HG03139 (cell line): ENCODE results near the gene ZNF749.

Source experiments
- ATAC-seq: cut with Tn5 transposase; IDR thresholded peaks from one replicate; pipeline ENCODE4 v1.9.1; 2021; ENCODE audit not compliant: unreplicated experiment

Gene ZNF749

DNA sequence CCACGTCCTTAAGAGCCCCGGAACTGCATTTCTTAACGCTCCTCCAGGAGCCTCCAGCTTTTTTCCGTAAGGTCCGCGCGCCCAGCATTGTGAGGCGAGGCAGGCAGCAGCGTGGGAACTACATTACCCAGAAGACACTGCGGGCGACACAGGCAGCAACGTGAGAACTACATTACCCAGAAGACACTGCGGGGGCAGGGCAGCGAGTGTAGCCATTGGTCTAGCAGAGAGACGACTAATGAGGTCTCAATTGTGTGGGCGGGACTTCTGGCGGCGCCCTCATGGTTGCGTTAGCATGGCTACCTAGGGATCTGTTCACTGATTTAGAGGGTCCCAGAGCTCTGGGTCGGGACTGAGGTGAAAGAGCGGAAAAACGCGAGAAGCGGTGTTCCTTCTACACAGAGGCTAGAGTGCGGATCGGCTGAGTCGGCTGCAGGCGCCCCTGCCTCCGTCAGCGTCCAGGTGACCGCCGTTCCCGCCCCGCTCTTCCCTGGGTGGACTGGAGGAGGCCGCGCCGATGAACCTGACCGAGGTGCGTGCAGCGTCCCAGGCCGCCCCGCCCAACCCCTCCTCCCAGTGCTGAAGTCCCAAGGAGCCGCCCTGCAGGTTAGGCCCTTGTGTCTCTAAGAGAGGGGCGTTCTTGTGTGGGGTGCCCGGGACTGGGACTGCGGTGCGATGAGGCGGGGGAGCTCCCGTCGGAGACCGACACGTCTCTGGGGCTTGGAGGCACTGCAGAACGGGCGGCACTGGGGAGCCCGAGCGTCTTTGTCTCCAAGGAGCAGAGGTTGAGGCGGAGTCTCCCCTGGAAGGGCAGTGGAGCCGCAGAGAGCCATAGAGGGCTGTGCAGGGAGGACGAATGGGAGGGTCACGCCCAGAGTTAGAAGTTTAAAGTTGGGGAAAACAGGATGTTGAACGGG is at the start of gene ZNF749:
TSS of gene ZNF749 (plus strand) at position 264 of the 917 bp plus-strand sequence. CDS start at position 518, 254 bp downstream.
- ATAC-seq = peak; percentile 93

GRCh38 chr19:57389194-57389729 is 45.9 kb upstream of the ZNF749 start:
- ATAC-seq = no peak

DNA sequence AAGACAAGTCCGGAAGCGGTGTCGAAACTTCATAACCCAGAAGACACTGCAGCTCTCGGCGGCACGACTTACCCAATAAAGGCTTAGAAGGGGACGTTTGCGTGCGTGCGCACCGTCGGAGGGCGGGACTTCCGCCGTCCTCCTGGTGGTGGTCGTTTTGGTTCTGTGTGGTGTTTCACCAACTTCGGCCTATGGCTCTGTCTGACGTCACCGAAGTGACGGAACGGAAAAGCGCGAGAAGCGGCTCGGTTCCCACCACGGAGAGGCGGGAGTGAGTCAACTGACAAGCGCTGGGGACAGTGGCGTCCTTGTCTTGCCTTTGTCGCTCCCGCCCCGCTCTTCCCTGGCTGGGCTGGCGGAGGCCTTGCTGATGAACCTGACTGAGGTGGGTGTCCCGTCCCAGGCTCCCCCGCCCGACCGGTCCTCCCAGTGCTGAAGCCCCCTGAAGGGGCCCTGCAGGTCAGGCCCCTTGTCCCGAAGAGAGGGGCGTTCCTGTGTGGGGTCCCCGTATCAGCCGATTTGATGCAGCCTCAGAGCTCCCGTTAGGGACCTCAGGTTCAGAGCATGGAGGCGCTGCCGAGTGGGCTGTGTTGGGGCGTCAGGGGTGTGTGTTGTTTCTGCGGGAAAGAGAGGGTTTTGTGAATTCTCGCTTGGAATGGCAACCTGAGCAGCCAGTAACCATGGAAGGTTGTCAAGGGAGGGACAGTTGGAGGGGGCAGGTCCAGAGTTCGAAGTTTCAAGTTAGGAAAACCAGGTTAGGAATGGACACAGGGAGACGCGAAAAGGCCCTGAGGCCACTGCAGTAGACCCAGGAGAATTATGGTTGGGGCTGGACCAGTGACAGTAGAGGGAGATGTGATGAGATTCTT is 45.2 kb upstream of the ZNF749 start, which contains the start of gene ZNF548:
TSS of gene ZNF548 (plus strand) at position 125 of the 869 bp plus-strand sequence. CDS start at position 371, 246 bp downstream.
- peak; percentile 96 for ATAC-seq

DNA sequence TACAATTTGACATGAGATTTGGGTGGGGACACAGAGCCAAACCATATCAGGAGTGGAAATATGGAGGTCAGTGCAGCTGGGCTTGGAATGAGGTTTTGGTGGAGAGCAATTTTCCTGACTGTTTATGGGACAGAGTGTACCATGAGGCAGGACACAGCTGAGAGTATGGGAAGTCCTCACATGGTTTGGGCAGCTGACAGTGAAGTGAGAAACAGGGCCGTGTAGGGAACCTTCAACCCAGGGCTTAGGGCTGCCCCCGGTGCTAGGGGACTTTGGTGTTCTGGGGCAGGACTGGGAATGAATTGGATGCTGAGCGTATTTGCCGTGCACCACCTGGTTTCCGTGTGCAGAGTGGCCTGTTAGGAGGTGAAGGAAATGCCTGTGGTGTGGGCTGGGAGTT is 39.4 kb upstream of the ZNF749 start:
- no peak for ATAC-seq

- no peak for ATAC-seq
These were observed 36.3 kb upstream of the ZNF749 start for GRCh38 chr19:57398868-57399267.

DNA sequence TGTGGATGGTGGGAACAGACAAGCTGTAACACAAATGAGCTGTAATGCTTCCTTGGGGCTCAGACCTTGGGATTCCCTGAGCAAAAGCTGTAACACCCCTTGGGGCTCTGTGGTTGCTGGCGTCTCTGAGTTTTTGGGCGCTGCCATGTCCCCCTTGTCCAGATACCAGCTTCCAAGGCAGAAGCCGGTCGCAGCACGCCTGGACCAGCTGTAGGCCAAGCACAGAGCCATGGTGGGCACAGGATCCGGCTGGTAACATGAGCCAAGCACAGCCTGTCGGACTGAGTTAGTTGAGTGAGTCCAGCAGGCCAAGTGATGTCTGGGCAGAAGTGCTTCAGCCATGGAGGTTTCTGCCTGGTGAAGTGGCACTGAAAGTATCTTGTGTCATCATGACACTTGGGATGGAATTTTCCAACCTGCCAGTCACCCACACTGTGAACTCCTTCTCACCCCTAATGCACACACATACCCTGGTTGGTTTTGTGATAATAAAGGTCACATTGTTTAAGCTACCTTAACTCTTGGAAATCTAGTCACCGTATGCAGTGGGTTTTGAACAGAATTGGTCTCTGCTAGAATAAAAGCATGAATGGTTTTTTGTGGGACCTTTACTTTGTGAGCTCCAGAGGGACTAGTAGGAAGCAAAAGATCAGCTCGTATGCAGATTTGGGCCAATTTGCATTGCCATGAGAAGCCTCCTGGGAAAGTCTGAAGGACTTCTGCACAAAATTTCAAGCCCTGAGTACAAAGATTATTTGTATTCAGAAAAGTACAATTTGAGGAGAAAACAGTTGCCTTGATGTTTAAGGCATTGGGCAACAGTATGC is 31.2 kb upstream of the ZNF749 start:
- no peak for ATAC-seq

DNA sequence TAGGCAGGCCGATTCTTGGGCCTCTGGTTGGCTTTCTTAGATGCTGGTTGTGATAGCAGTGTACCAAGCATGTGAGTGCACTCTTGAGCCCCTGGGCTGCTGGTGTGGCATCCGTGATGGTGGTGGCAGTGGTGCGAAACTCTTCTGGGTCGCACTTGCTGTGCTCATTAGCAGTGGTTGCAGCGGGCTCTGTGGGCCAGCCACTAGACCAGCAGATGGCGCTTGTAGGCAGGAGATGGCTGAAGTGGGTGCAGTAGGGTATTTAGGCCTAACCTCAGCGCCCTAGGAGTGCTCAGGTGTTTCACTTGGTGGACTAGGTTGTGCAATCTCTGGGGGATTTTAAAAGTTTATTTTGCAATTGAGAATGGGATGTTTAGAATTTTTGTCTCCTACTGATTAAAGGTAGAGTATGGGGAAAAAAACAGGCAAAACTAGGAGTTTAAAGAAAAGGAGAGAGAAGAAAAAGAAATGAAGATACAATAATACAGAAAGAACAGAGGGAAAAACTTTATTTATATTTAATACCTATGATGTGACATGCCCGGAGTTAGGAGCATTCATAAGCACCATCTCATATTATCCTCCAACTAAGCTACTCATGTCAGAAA is 28.5 kb upstream of the ZNF749 start:
- ATAC-seq = peak; percentile 45

DNA sequence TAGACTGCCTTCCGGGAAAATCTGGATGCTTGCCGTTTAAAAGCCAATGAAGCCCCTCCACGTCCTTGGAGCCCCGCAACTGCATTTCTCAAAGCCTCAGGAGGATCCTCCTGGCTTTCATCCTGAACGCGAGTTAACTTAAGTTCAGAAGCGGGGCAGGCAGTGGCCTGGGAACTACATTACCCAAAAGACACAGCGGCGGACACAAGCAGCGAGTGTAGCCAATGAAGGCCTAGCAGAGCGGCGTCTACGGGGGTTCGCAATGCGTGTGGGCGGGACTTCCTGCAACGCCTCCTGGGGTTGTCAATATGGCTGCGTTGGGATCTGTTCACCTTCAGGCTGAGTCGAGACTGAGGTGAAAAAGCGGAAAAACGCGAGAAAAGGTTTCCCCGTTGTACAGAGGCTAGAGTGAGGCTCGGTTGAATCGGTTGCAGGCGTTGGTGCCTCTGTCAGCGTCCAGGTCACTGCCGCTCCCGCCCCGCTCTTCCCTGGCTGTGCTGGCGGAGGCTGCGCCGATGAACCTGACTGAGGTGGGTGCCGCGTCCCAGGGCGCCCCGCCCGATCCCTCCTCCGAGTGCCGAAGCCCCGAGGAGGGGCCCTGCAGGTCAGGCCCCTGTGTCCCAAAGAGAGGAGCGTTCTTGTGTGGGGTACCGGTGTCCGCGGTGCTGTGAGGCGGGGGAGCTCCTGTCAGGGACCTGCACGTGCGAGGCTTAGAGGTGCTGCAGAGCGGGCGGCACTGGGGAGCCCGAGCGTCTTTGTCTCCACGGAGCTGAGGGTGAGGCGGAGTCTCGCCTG is 24.1 kb upstream of the ZNF749 start, which contains the start of gene ZNF17:
TSS of gene ZNF17 (plus strand) at position 285 of the 795 bp plus-strand sequence. CDS start 2,455 bp downstream, outside the sequence.
- ATAC-seq = peak; percentile 93

- no peak for ATAC-seq
These were observed 15.7 kb upstream of the ZNF749 start for GRCh38 chr19:57419439-57419838.

GRCh38 chr19:57421037-57421436 is 14.1 kb upstream of the ZNF749 start:
- no peak for ATAC-seq

- ATAC-seq = peak; percentile 6
These were observed 601 bp upstream of the ZNF749 start for GRCh38 chr19:57434386-57435061.

- no peak for ATAC-seq
These were observed 1.3 kb downstream of the ZNF749 start for GRCh38 chr19:57436417-57436816.

- ATAC-seq = no peak
These were observed 2.8 kb downstream of the ZNF749 start for GRCh38 chr19:57437931-57438330.

GRCh38 chr19:57438925-57439324 is 3.8 kb downstream of the ZNF749 start:
- ATAC-seq = no peak

DNA sequence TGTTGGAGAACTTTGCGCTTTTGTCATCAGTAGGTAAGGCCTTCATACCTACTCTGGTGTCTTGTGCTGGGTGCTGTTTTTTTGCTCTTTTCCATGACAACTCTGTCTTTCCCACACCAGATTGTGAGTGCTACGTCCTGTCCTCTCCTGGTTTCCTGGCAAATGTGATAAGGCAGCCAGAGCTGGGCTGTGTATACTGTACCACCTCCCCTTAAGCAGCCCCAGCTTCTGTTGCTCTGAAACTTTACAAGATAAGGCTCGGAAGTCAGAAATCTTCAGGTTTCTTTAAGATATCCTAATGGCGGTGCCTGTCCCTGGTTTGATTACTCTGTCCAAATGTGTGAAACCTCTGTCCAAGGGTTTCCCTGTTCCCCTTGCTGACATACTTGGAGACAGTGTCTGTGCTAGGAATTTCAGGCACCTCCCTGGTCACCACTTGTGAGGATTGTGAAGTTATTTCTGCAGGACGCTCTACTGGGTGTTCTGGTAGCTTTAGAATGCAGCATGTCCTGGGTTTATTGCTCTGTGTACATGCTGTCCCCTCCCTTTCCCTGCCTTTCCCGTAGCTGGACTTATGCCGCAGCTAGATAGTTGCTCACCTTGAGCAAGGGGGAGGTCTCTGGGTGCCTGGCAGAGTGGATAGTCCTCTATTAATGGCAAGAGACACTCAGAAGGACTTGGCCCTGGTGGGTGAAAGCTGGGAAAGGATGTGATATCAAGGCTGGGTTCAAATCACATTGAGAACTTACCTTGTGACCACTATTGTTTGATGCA is 7.0 kb downstream of the ZNF749 start:
- ATAC-seq = no peak

GRCh38 chr19:57443121-57443696 is 8.1 kb downstream of the ZNF749 start:
- ATAC-seq = no peak

GRCh38 chr19:57452307-57452706 is 17.2 kb downstream of the ZNF749 start:
- ATAC-seq = no peak
